Caco-2 (cell line): ENCODE measurements around the gene HID1. TPM values are rescaled to one million over a fixed set of nuclear protein-coding genes. Genes with fewer than 3 reads are reported as not detected.

ENCODE experiments used
- BruUV-seq: library from RNA; stranded (reverse); fragments of 400-500 nt; replicated peaks from 2 replicates; lab custom pipeline; 2021; lab: Mats Ljungman, UMichigan
- CTCF ChIA-PET: fragments of 300-600 bp; sonication (Branson Sonifier 250); formaldehyde crosslinking; loops from one replicate; lab custom pipeline; 2022; ENCODE audit warnings: antibody characterized with exemption; lab: Charles Lee
- POLR2A ChIA-PET: fragments of 300-600 bp; sonication (Branson Sonifier 250); formaldehyde crosslinking; loops from one replicate; lab custom pipeline; 2022; ENCODE audit warnings: antibody characterized with exemption; lab: Charles Lee
- DNase-seq, 2 experiments: peaks; one replicate each; pipeline versions ENCODE4 v3.0.0 to v3.0.0-alpha.2; 2020 to 2022
- H3K27me3 ChIP-seq: replicated peaks from 2 replicates; pipeline ENCODE4 v1.6.0; 2011; ENCODE audit warnings: low read length; ENCODE audit not compliant: control insufficient read depth, insufficient read depth
- H3K36me3 ChIP-seq: 2 replicates; pipeline ENCODE4 v1.5.1; 2011; ENCODE audit warnings: low read length; ENCODE audit not compliant: control insufficient read depth, insufficient read depth
- H3K4me1 ChIP-seq: fragments of 250-450 bp; sonication (Bioruptor Pico); 2 replicates; pipeline ENCODE4 v1.5.1; 2020; ENCODE audit warnings: mild to moderate bottlenecking
- H3K4me3 ChIP-seq: 2 replicates; pipeline ENCODE4 v1.5.1; 2011; ENCODE audit warnings: low read depth, mild to moderate bottlenecking, control low read depth, low read length
- H3K9me3 ChIP-seq: fragments of 250-450 bp; sonication (Bioruptor Pico); 2 replicates; pipeline ENCODE4 v1.5.1; 2020; ENCODE audit warnings: mild to moderate bottlenecking, moderate library complexity
- H3K27ac Mint-ChIP-seq: one replicate; pipeline ENCODE4 v1.8.0; 2022; ENCODE audit warnings: mixed read lengths; ENCODE audit not compliant: unreplicated experiment
- H3K27me3 Mint-ChIP-seq: one replicate; pipeline ENCODE4 v1.8.0; 2022; ENCODE audit warnings: mixed read lengths; ENCODE audit not compliant: insufficient read depth, unreplicated experiment
- H3K36me3 Mint-ChIP-seq: one replicate; pipeline ENCODE4 v1.8.0; 2022; ENCODE audit warnings: mild to moderate bottlenecking, mixed read lengths; ENCODE audit not compliant: insufficient read depth, unreplicated experiment
- H3K4me1 Mint-ChIP-seq: one replicate; pipeline ENCODE4 v1.8.0; 2022; ENCODE audit warnings: low read depth, mixed read lengths; ENCODE audit not compliant: unreplicated experiment
- H3K4me3 Mint-ChIP-seq: one replicate; pipeline ENCODE4 v1.8.0; 2022; ENCODE audit warnings: mild to moderate bottlenecking, moderate library complexity, mixed read lengths; ENCODE audit not compliant: unreplicated experiment
- H3K9me3 Mint-ChIP-seq: one replicate; pipeline ENCODE4 v1.8.0; 2022; ENCODE audit warnings: mixed read lengths; ENCODE audit not compliant: unreplicated experiment
- intact Hi-C: fragments of 100-400 bp; cut with micrococcal nuclease; formaldehyde crosslinking; loops from one replicate; pipeline ENCODE4 v1.10.0; 2022; ENCODE audit not compliant: unreplicated experiment
- total RNA-seq: library from RNA; stranded (reverse); gene quantifications from 2 replicates; pipeline ENCODE4 v1.2.3, GENCODE V29; 2022
- TF ChIP-seq, protein P1 (sequence below), 2 experiments: fragments of 200-600 bp in 1 of 2; IDR thresholded peaks; 1 replicate in 1 of 2; 2 replicates in 1 of 2; pipeline versions ENCODE4 v1.5.1 to v1.8.0; 2011 to 2022; ENCODE audit warnings: antibody characterized with exemption in 1 of 2, control low read depth in 1 of 2, inconsistent platforms in 1 of 2, low read depth in 1 of 2, low read length in 1 of 2, mild to moderate bottlenecking in 1 of 2, moderate library complexity in 1 of 2; ENCODE audit not compliant: insufficient read depth in 1 of 2, severe bottlenecking in 1 of 2, unreplicated experiment in 1 of 2

HID1 gene
- total RNA-seq, 1 experiment from 2014 or later: 29.8 TPM

DNA sequence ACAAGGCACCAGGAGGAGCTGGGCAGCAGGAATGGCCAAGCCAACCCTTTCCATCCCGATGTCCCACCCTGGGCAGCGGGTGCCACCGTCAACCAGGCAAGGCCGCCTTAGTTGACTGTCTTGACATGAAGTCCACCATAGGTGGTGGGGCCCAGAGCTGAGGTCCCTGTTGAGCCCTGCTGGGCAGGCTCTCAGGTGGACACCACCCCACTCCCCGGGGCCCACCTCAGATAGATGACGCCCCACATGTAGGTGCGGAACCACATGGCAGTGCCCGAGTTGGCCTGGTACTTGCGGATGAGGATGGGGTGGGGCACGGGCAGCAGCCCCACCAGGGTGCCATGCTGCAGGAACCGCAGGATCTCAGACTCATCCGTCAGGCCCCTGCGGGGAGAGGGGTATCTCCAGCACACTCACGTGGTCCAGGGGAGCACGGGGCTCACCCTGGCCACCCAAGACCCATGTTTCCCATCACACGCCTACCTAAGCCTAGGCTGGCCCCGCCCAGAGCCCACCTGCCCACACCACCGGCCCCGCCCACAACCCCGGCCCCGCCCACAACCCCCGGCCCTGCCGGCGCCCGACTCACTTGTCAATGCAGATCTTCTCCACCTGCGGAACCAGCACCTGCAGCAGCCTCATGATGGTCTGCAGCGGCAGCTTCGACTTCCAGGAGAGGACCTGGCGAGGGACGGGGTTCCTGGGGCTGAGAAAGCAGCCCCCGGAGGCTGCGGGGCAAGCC, 20.7 kb downstream of the HID1 start:
- peaks cover 4% of the 10 kb centered on the region for H3K36me3 Mint-ChIP-seq
- BruUV-seq: no TSS peak
- DNase-seq: no peak
- Histone ChIP-seq H3K4me1 (peaks cover 8% of the 10 kb centered on the region), H3K4me3 (no peak overlapping the region), H3K27me3 (no peaks in the 10 kb centered on the region), H3K36me3 (no peaks in the 10 kb centered on the region; the same call in 1 of the 2 replicates), H3K9me3 (no peaks in the 10 kb centered on the region)
- H3K4me3 Mint-ChIP-seq: no peak overlapping the region
- ChIA-PET POLR2A (no interaction called here), CTCF (interaction anchor here (1.4 kb wide), 1 partner anchor 10 kb away, joined by 6 read pairs; no protein-coding TSS in a partner anchor)
- peaks cover 7% of the 10 kb centered on the region for H3K4me1 Mint-ChIP-seq
- TF ChIP-seq, protein P1, sequence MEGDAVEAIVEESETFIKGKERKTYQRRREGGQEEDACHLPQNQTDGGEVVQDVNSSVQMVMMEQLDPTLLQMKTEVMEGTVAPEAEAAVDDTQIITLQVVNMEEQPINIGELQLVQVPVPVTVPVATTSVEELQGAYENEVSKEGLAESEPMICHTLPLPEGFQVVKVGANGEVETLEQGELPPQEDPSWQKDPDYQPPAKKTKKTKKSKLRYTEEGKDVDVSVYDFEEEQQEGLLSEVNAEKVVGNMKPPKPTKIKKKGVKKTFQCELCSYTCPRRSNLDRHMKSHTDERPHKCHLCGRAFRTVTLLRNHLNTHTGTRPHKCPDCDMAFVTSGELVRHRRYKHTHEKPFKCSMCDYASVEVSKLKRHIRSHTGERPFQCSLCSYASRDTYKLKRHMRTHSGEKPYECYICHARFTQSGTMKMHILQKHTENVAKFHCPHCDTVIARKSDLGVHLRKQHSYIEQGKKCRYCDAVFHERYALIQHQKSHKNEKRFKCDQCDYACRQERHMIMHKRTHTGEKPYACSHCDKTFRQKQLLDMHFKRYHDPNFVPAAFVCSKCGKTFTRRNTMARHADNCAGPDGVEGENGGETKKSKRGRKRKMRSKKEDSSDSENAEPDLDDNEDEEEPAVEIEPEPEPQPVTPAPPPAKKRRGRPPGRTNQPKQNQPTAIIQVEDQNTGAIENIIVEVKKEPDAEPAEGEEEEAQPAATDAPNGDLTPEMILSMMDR (IDR thresholded peaks at IDR 0.05; ENCODE audit: insufficient read depth in 1 of 2, low read depth in 1 of 2, low read length in 1 of 2, severe bottlenecking in 1 of 2, unreplicated experiment in 1 of 2): no peak
- intact Hi-C loops: loop anchor here (5.0 kb wide), 1 partner anchor 205 kb away; the partner anchor contains the start of gene NHERF1
- H3K27me3 Mint-ChIP-seq: no peaks in the 10 kb centered on the region
- no peaks in the 10 kb centered on the region for H3K9me3 Mint-ChIP-seq
- H3K27ac Mint-ChIP-seq: no peak overlapping the region

GRCh38 chr17:74951065-74951464, 21.5 kb downstream of the HID1 start:
- Mint-ChIP-seq H3K36me3 (no peaks in the 10 kb centered on the region), H3K27ac (no peak overlapping the region), H3K4me1 (peaks cover 7% of the 10 kb centered on the region), H3K27me3 (no peaks in the 10 kb centered on the region), H3K9me3 (no peaks in the 10 kb centered on the region), H3K4me3 (no peak overlapping the region)
- H3K4me1 ChIP-seq: peaks cover 8% of the 10 kb centered on the region
- no peaks in the 10 kb centered on the region; the same call in 1 of the 2 replicates for H3K36me3 ChIP-seq
- intact Hi-C loops: loop anchor here (5.0 kb wide), 1 partner anchor 204 kb away; the partner anchor contains the start of gene NHERF1
- POLR2A ChIA-PET: no interaction called here
- BruUV-seq: no TSS peak
- H3K27me3 ChIP-seq: no peaks in the 10 kb centered on the region
- TF ChIP-seq, protein P1 (IDR thresholded peaks at IDR 0.05; ENCODE audit: insufficient read depth in 1 of 2, low read depth in 1 of 2, low read length in 1 of 2, severe bottlenecking in 1 of 2, unreplicated experiment in 1 of 2): no peak
- no peak overlapping the region for H3K4me3 ChIP-seq
- H3K9me3 ChIP-seq: no peaks in the 10 kb centered on the region
- CTCF ChIA-PET: interaction anchor here (1.4 kb wide), 1 partner anchor 10 kb away, joined by 6 read pairs; no protein-coding TSS in a partner anchor
- no peak for DNase-seq

GRCh38 chr17:74950207-74950606, 22.4 kb downstream of the HID1 start:
- Histone ChIP-seq H3K27me3 (no peaks in the 10 kb centered on the region), H3K9me3 (no peaks in the 10 kb centered on the region), H3K4me3 (no peak overlapping the region), H3K4me1 (peaks cover 8% of the 10 kb centered on the region), H3K36me3 (no peaks in the 10 kb centered on the region; the same call in 1 of the 2 replicates)
- DNase-seq: peak; percentile 28 to 49
- Mint-ChIP-seq H3K36me3 (no peaks in the 10 kb centered on the region), H3K4me3 (no peak overlapping the region), H3K9me3 (no peaks in the 10 kb centered on the region), H3K4me1 (peaks cover 7% of the 10 kb centered on the region), H3K27ac (no peak overlapping the region), H3K27me3 (peaks cover 2% of the 10 kb centered on the region)
- TF ChIP-seq, protein P1 (IDR thresholded peaks at IDR 0.05; ENCODE audit: insufficient read depth in 1 of 2, low read depth in 1 of 2, low read length in 1 of 2, severe bottlenecking in 1 of 2, unreplicated experiment in 1 of 2): no peak
- CTCF ChIA-PET: interaction anchor here (1.2 to 1.9 kb wide), 2 partner anchors 11 to 13 kb away, joined by 5 to 16 read pairs; no protein-coding TSS in a partner anchor
- no TSS peak for BruUV-seq
- intact Hi-C loops: loop anchor here (5.0 kb wide), 1 partner anchor 203 kb away; the partner anchor contains the start of gene NHERF1
- POLR2A ChIA-PET: interaction anchor here (0.6 kb wide), 1 partner anchor 12 kb away, joined by 3 read pairs; no protein-coding TSS in a partner anchor
